ENCODE data around the gene MED13L. TPM values are rescaled to one million over a fixed set of nuclear protein-coding genes. Genes with fewer than 3 reads are reported as not detected.

The MED13L gene
- total and polyA plus RNA-seq, 8 donors, result 10.3 to 93.8 (median 53.0) TPM

GRCh38 chr12:116196752-116197718 is 80.5 kb downstream of the MED13L start:
- intact Hi-C loops (cut with DNase I), result no loop called here
- Histone ChIP-seq H3K27me3 (no peaks in the 10 kb centered on the region), H3K27ac (no peak overlapping the region), H3K36me3 (no peaks in the 10 kb centered on the region), H3K4me1 (peaks cover 19 to 31% (median 21%) of the 10 kb centered on the region in 3 donors), H3K9me3 (no peaks in the 10 kb centered on the region), H3K4me3 (no peak overlapping the region)
- FAIRE-seq (no peak), DNase-seq (no peak), ATAC-seq (peak in 3 of 4 donors; percentile 43 to 50 (median 44))
- TF ChIP-seq, protein P1, sequence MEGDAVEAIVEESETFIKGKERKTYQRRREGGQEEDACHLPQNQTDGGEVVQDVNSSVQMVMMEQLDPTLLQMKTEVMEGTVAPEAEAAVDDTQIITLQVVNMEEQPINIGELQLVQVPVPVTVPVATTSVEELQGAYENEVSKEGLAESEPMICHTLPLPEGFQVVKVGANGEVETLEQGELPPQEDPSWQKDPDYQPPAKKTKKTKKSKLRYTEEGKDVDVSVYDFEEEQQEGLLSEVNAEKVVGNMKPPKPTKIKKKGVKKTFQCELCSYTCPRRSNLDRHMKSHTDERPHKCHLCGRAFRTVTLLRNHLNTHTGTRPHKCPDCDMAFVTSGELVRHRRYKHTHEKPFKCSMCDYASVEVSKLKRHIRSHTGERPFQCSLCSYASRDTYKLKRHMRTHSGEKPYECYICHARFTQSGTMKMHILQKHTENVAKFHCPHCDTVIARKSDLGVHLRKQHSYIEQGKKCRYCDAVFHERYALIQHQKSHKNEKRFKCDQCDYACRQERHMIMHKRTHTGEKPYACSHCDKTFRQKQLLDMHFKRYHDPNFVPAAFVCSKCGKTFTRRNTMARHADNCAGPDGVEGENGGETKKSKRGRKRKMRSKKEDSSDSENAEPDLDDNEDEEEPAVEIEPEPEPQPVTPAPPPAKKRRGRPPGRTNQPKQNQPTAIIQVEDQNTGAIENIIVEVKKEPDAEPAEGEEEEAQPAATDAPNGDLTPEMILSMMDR (IDR thresholded peaks at IDR 0.05), result no peak
- WGBS, 2 donors, result 69 to 71% methylated on average over 14 of the region's 14 CpGs

- peaks cover 13 to 23% (median 21%) of the 10 kb centered on the region in 3 donors for H3K4me1 ChIP-seq
- TF ChIP-seq, protein P1 (IDR thresholded peaks at IDR 0.05), result no peak
These were observed 81.3 kb downstream of the MED13L start for GRCh38 chr12:116196226-116196625.

GRCh38 chr12:116194935-116195431 is 82.5 kb downstream of the MED13L start:
- Histone ChIP-seq H3K36me3 (no peaks in the 10 kb centered on the region), H3K4me1 (peaks cover 14 to 15% (median 14%) of the 10 kb centered on the region in 3 donors), H3K27me3 (no peaks in the 10 kb centered on the region), H3K9me3 (no peaks in the 10 kb centered on the region), H3K27ac (no peak overlapping the region), H3K4me3 (no peak overlapping the region)
- no peak for FAIRE-seq
- WGBS, 2 donors, result 82 to 88% methylated on average over 3 of the region's 3 CpGs
- TF ChIP-seq, protein P1 (IDR thresholded peaks at IDR 0.05), result no peak
- ATAC-seq, result peak in 1 of 4 donors; percentile 26
- intact Hi-C loops (cut with DNase I), result no loop called here
- no peak for DNase-seq

More at GRCh38 chr12:116196226-116196625, 81.3 kb downstream of the MED13L start:
- H3K27ac ChIP-seq, result no peak overlapping the region
- H3K27me3 ChIP-seq, result no peaks in the 10 kb centered on the region
- H3K9me3 ChIP-seq, result no peaks in the 10 kb centered on the region
- 10 to 11% methylated on average over 3 of the region's 3 CpGs for WGBS, 2 donors
- no peak overlapping the region for H3K4me3 ChIP-seq
- intact Hi-C loops (cut with DNase I), result no loop called here
- no peak for FAIRE-seq
- DNase-seq, result no peak
- ATAC-seq, result peak in 2 of 4 donors; percentile 30 to 40
- H3K36me3 ChIP-seq, result no peaks in the 10 kb centered on the region

DNA sequence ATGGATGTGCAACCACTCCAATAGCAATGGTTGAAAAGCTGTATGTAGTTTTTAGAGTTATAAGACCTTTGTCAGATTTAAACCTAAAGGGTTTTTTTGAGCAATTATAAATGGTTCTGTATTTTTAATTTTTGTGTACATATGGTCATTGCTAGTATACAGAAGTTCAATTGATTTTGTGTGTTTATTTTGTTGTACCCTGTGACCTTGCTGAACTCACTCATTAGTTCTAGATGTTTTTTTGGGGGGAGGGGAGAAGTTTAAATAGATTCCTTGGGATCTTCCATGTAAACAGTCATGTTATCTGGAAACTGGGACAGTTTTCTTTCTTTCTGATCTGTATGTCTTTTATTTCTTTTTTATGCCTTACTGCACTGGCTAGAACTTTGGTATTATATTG is 87.8 kb downstream of the MED13L start:
- no peak for DNase-seq
- intact Hi-C loops (cut with DNase I), result no loop called here
- H3K9me3 ChIP-seq, result no peaks in the 10 kb centered on the region
- H3K4me3 ChIP-seq, result no peak overlapping the region
- ATAC-seq, result no peak
- H3K27me3 ChIP-seq, result no peaks in the 10 kb centered on the region
- H3K27ac ChIP-seq, result no peak overlapping the region
- H3K4me1 ChIP-seq, result peaks cover 6 to 11% (median 7%) of the 10 kb centered on the region in 3 donors
- FAIRE-seq, result no peak
- TF ChIP-seq, protein P1 (IDR thresholded peaks at IDR 0.05), result no peak
- no peaks in the 10 kb centered on the region for H3K36me3 ChIP-seq

All from pancreas (tissue), 10 donors.